Heart right ventricle (tissue), 16 donors: ENCODE results near the gene MAD1L1. TPM values are rescaled to one million over a fixed set of nuclear protein-coding genes. Genes with fewer than 3 reads are reported as not detected.

ENCODE experiments used
- ATAC-seq, 8 donors: fragments of 200-7000 bp; cut with Tn5 transposase; one replicate each; pipeline ENCODE4 v1.9.1; 2020; ENCODE audit warnings: mild to moderate bottlenecking in 8 of 8, moderate library complexity in 8 of 8, moderate number of reproducible peaks in 1 of 8
- DNase-seq, 2 donors: peaks; one replicate each; pipeline ENCODE4 v3.0.0-alpha.2; 2020
- H3K27ac ChIP-seq, 10 donors: fragments of 200-600 bp; sonication (generic) in 2 of 10; one replicate each; pipeline versions ENCODE4 v1.5.0 to v1.8.0; 2020 to 2022; ENCODE audit warnings: mild to moderate bottlenecking in 3 of 10
- H3K27me3 ChIP-seq, 7 donors: fragments of 200-600 bp; one replicate each; pipeline ENCODE4 v1.8.0; 2021 to 2022; ENCODE audit warnings: mild to moderate bottlenecking in 2 of 7
- H3K36me3 ChIP-seq, 9 donors: fragments of 200-600 bp; sonication (generic) in 1 of 9; one replicate each; pipeline versions ENCODE4 v1.5.0 to v1.8.0; 2020 to 2022; ENCODE audit warnings: mild to moderate bottlenecking in 2 of 9
- H3K4me1 ChIP-seq, 9 donors: fragments of 200-600 bp; sonication (generic) in 1 of 9; one replicate each; pipeline versions ENCODE4 v1.5.0 to v1.8.0; 2020 to 2022; ENCODE audit warnings: mild to moderate bottlenecking in 4 of 9
- H3K4me3 ChIP-seq, 10 donors: fragments of 200-600 bp; sonication (generic) in 2 of 10; one replicate each; pipeline versions ENCODE4 v1.5.0 to v1.8.0; 2020 to 2022; ENCODE audit warnings: mild to moderate bottlenecking in 7 of 10, moderate library complexity in 2 of 10
- H3K9me3 ChIP-seq, 11 donors: fragments of 200-600 bp in 10 of 11; sonication (generic) in 2 of 11; one replicate each; pipeline versions ENCODE4 v1.5.0 to v1.8.0; 2013 to 2022; ENCODE audit warnings: mild to moderate bottlenecking in 2 of 11, control low read depth in 1 of 11, moderate library complexity in 1 of 11
- WGBS, 2 donors: extraction: QIAGEN DNeasy Blood & Tissue Kit; methylation state at CpG; one replicate each; pipeline ENCODE4 v1.1.7; 2013; ENCODE audit warnings: inconsistent platforms in 1 of 2; 5-methylcytosine and 5-hydroxymethylcytosine counted together
- intact Hi-C, 10 donors: fragments of 100-400 bp; cut with DNase I; formaldehyde crosslinking; loops; one replicate each; pipeline versions ENCODE4 v1.11.1 to v1.14.2; 2022
- polyA plus RNA-seq, 2 donors: library from polyadenylated mRNA; stranded (reverse); fragments of 200-250 nt; gene quantifications; one replicate each; pipeline ENCODE4 v1.2.3, GENCODE V29; 2013
- total RNA-seq, 10 donors: library from RNA; stranded (reverse); fragmentation: NEBNext Ultra II Directional in 3 of 10; extraction: Animal tissue kit (Norgen Biotek cat#: 25700) in 3 of 10; gene quantifications; one replicate each; pipeline versions ENCODE4 v1.2.1 to v1.2.4, GENCODE V29; 2021 to 2023
- TF ChIP-seq, protein P1 (sequence below), 9 donors: fragments of 200-600 bp; sonication (generic) in 2 of 9; IDR thresholded peaks; one replicate each; pipeline versions ENCODE4 v1.5.0 to v1.8.0; 2021 to 2022; ENCODE audit warnings: antibody characterized with exemption in 9 of 9, mild to moderate bottlenecking in 5 of 9, moderate library complexity in 1 of 9
- donor health status: Arrhythmogenic right ventricular cardiomyopathy.
- donor health status: ischemic (EF 13 %, LVEDD 7.1; RV severe dilation, severe dysfunction).
- donor health status: healthy with polysubstance abuse.
- donor health status: DM: no; HTN: yes; CAD: no.
- donor health status: DM: no; HTN: no; CAD: no.
- donor health status: ischemic (EF 25% LVEDD 6.9; RV normal size, moderate dysfunction).
- donor health status: ischemic (EF 25% LVEDD 5.7; RV mildly dilated, moderate dysfunction).
- donor health status: healthy.
- donor health status: DM: yes; HTN: yes; CAD: no.
- donor health status: Ischemic cardiomyopathy.
- donor health status: ischemic (EF 35%, LVEDD 5.7; RV mildly dilated, moderate dysfunction).
- donor health status: nonischemic (EF 11% LVEDD 7.7; RV severe dilation, severe dysfunction).
- donor health status: DM: yes; HTN: yes; CAD: no.
- donor health status: PGD.
- donor health status: ischemic (EF 29% LVEDD 5.4; RV normal size, mild dysfunction).
- donor health status: nonischemic (EF 23%, LVEDD 6.1; RV moderate dilation, normal function).

MAD1L1 gene
- total and polyA plus RNA-seq, 12 donors: 13.8 to 46.8 (median 20.2) TPM

GRCh38 chr7:1993776-1994740 lies 238.7 kb downstream of the MAD1L1 start:
- Histone ChIP-seq H3K36me3 (no peaks in the 10 kb centered on the region), H3K9me3 (no peaks in the 10 kb centered on the region), H3K27ac (no peak overlapping the region), H3K27me3 (no peaks in the 10 kb centered on the region), H3K4me1 (peaks cover 5 to 29% (median 12%) of the 10 kb centered on the region in 9 donors), H3K4me3 (no peak overlapping the region)
- ATAC-seq: no peak
- peak in 1 of 2 donors; percentile 10 for DNase-seq
- intact Hi-C loops: loop anchor here in 1 of 10 donors (5.0 kb wide), 1 partner anchor 52 kb away; no protein-coding TSS in a partner anchor
- TF ChIP-seq, protein P1, sequence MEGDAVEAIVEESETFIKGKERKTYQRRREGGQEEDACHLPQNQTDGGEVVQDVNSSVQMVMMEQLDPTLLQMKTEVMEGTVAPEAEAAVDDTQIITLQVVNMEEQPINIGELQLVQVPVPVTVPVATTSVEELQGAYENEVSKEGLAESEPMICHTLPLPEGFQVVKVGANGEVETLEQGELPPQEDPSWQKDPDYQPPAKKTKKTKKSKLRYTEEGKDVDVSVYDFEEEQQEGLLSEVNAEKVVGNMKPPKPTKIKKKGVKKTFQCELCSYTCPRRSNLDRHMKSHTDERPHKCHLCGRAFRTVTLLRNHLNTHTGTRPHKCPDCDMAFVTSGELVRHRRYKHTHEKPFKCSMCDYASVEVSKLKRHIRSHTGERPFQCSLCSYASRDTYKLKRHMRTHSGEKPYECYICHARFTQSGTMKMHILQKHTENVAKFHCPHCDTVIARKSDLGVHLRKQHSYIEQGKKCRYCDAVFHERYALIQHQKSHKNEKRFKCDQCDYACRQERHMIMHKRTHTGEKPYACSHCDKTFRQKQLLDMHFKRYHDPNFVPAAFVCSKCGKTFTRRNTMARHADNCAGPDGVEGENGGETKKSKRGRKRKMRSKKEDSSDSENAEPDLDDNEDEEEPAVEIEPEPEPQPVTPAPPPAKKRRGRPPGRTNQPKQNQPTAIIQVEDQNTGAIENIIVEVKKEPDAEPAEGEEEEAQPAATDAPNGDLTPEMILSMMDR (IDR thresholded peaks at IDR 0.05): no peak
- 86 to 87% methylated on average over 27 of the region's 27 CpGs for WGBS, 2 donors

DNA sequence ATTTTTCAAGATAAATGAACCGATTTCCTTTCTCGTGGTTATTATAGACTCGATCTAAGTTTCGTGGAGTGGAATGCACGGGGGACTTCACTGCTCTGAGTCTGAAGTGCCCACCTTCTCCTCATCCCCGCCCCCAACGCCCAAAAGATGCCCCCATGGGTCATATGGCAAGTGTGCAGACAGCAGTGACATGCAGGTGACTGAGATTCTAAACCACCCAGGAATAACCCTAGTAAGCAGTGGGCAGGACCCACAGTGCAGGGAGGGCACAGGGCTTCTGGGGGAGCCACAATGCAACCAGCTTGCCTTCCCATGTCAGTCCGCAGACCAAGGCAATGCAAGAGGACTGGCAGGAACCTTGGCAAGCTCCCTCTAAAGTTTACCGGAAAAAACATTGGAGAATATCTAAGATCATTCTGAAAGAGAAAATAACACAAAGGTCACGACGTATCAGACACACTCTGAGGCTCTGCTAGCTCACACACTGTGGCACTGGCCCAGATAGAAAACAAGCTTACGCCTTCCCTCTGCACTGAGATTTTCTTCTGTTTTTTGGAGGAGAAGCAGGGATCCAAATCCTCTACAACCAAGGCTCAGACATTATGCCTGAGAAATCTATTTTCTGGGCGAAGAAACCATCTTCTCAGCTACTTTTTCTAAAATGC lies 239.6 kb downstream of the MAD1L1 start:
- no peak for DNase-seq
- peak in 2 of 8 donors; percentile 39 to 66 for ATAC-seq
- 74 to 77% methylated on average over 13 of the region's 13 CpGs for WGBS, 2 donors
- intact Hi-C loops: loop anchor here in 1 of 10 donors (5.0 kb wide), 1 partner anchor 51 kb away; no protein-coding TSS in a partner anchor
- Histone ChIP-seq H3K4me3 (no peak overlapping the region), H3K36me3 (no peaks in the 10 kb centered on the region), H3K27me3 (no peaks in the 10 kb centered on the region), H3K9me3 (no peaks in the 10 kb centered on the region), H3K4me1 (peaks cover 5 to 29% (median 12%) of the 10 kb centered on the region in 9 donors), H3K27ac (no peak overlapping the region)
- TF ChIP-seq, protein P1 (IDR thresholded peaks at IDR 0.05): no peak

GRCh38 chr7:1992554-1992953 lies 240.2 kb downstream of the MAD1L1 start:
- WGBS, 2 donors: 83 to 89% methylated on average over 6 of the region's 6 CpGs
- Histone ChIP-seq H3K36me3 (no peaks in the 10 kb centered on the region), H3K4me3 (no peak overlapping the region), H3K4me1 (peaks cover 5 to 29% (median 12%) of the 10 kb centered on the region in 9 donors), H3K27ac (no peak overlapping the region), H3K9me3 (no peaks in the 10 kb centered on the region), H3K27me3 (no peaks in the 10 kb centered on the region)
- TF ChIP-seq, protein P1 (IDR thresholded peaks at IDR 0.05): no peak
- intact Hi-C loops: loop anchor here in 1 of 10 donors (5.0 kb wide), 1 partner anchor 50 kb away; no protein-coding TSS in a partner anchor
- DNase-seq (peak in 1 of 2 donors; percentile 12), ATAC-seq (no peak)
